ENCODE results near the gene SWSAP1. TPM values are rescaled to one million over a fixed set of nuclear protein-coding genes. Genes with fewer than 3 reads are reported as not detected.
A peak's percentile ranks its signal among the peaks of the same experiment; 100 is the strongest.
"Not testable (repeated sequence)": the region's sequence is repeated elsewhere in the genome, so short reads cannot be mapped to it uniquely, and the experiment has no call there.

The SWSAP1 gene
- total and polyA plus RNA-seq, 3 experiments from 2014 or later: 2.1 to 7.0 (median 2.2) TPM

DNA sequence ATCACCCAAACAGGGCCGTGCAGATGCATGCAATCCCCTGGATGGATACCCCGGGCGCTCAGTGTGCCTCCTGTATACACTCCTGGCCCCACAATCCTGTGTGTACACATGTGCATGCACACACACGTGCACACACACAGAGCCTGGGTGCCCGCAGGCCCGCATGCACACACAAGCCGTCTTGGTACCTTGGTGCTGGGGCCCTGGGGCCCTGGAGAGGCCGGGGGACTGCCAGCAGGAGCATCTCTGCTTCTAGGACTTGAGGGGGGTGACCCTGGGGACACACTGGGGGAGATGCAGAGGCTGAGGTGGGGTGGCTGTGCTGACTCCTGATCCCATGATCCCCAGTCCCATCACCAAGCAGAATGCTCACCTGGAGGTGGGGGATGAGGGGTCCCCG lies 25.2 kb downstream of the SWSAP1 start:
- Mint-ChIP-seq H3K9me3 (no peaks in the 10 kb centered on the region), H3K27ac (no peak overlapping the region), H3K36me3 (peaks cover 0 to 4% (median 2%) of the 10 kb centered on the region in 3 donors), H3K4me1 (no peaks in the 10 kb centered on the region), H3K27me3 (peaks cover 9 to 21% of the 10 kb centered on the region in 2 donors), H3K4me3 (no peak overlapping the region)
- H3K4me1 ChIP-seq (ENCODE audit: insufficient read depth, low read length): no peaks in the 10 kb centered on the region
- DNase-seq: no peak
- CTCF ChIA-PET: no interaction called here
- no peak overlapping the region for H3K27ac ChIP-seq (ENCODE audit: low read depth, low read length)
- H3K27me3 ChIP-seq (ENCODE audit: insufficient read depth, low read length, poor library complexity, severe bottlenecking): no peaks in the 10 kb centered on the region
- H3K36me3 ChIP-seq (ENCODE audit: insufficient read depth, low read length): no peaks in the 10 kb centered on the region
- H3K9me3 ChIP-seq (ENCODE audit: low read length): no peaks in the 10 kb centered on the region
- POLR2A ChIA-PET: no interaction called here
- H3K4me3 ChIP-seq (ENCODE audit: low read length): no peak overlapping the region

- Histone ChIP-seq H3K27ac (ENCODE audit: low read depth, low read length) (no peak overlapping the region), H3K27me3 (ENCODE audit: insufficient read depth, low read length, poor library complexity, severe bottlenecking) (no peaks in the 10 kb centered on the region), H3K36me3 (ENCODE audit: insufficient read depth, low read length) (no peaks in the 10 kb centered on the region), H3K4me1 (ENCODE audit: insufficient read depth, low read length) (no peaks in the 10 kb centered on the region), H3K9me3 (ENCODE audit: low read length) (no peaks in the 10 kb centered on the region), H3K4me3 (ENCODE audit: low read length) (no peak overlapping the region)
- Mint-ChIP-seq H3K9me3 (no peaks in the 10 kb centered on the region), H3K36me3 (peaks cover 0 to 2% (median 0%) of the 10 kb centered on the region in 3 donors), H3K4me1 (no peaks in the 10 kb centered on the region), H3K27ac (no peak overlapping the region), H3K27me3 (peaks cover 9 to 15% of the 10 kb centered on the region in 2 donors), H3K4me3 (no peak overlapping the region)
- POLR2A ChIA-PET: no interaction called here
- no peak for DNase-seq
- CTCF ChIA-PET: interaction anchor here (1.6 kb wide), 1 partner anchor 17 kb away, joined by 6 read pairs; the partner anchor contains the start of gene EPOR
Observed at GRCh38 chr19:11400798-11401197, 26.3 kb downstream of the SWSAP1 start.

DNA sequence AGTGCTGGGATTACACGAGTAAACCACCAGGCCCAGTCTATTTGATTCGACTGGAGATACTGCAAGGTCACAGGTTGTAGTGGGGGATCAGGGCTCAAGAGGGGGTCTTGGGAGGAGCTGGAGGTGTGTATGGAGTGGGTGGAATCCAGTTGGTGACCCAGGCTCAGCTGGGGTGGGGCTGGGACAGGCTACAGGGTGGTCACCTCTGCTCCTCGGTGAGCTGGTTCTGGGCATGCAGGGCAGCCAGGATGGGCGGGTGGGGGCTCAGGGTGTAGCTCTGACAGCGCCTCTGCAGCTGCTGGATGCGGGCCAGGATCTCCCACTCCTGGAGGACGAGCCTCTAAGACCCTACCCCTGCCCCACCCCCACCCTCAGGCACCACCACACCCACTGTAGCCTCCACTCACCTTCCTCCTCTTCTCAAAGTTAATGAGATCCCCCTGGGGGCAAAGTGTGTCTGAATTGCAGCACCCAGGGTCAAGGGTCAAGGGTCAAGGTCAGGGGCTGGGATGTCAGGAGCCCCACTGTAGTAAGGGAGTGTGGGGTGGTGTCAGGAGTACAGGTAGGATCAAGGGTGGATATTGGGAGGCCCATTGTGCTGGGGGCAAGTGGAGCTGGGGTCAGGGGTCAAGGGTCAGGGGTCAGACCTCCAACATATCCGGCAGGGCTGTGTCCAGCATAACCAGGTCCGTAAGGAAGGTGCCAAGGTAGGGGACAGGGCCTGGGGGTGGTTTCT lies 27.5 kb downstream of the SWSAP1 start:
- ChIA-PET CTCF (interaction anchor here (0.7 to 1.6 kb wide), 2 partner anchors 18 to 21 kb away, joined by 3 to 6 read pairs; partner anchors contain the start of gene EPOR), POLR2A (no interaction called here)
- Histone ChIP-seq H3K4me3 (ENCODE audit: low read length) (no peak overlapping the region), H3K36me3 (ENCODE audit: insufficient read depth, low read length) (no peaks in the 10 kb centered on the region), H3K27me3 (ENCODE audit: insufficient read depth, low read length, poor library complexity, severe bottlenecking) (peaks cover 5% of the 10 kb centered on the region), H3K27ac (ENCODE audit: low read depth, low read length) (no peak overlapping the region), H3K9me3 (ENCODE audit: low read length) (no peaks in the 10 kb centered on the region), H3K4me1 (ENCODE audit: insufficient read depth, low read length) (no peaks in the 10 kb centered on the region)
- no peak overlapping the region for H3K4me3 Mint-ChIP-seq
- H3K9me3 Mint-ChIP-seq: no peaks in the 10 kb centered on the region
- no peak overlapping the region for H3K27ac Mint-ChIP-seq
- peaks cover 0 to 2% (median 0%) of the 10 kb centered on the region in 3 donors for H3K36me3 Mint-ChIP-seq
- H3K27me3 Mint-ChIP-seq: peaks cover 1 to 13% of the 10 kb centered on the region in 2 donors
- no peak for DNase-seq
- no peaks in the 10 kb centered on the region for H3K4me1 Mint-ChIP-seq

DNA sequence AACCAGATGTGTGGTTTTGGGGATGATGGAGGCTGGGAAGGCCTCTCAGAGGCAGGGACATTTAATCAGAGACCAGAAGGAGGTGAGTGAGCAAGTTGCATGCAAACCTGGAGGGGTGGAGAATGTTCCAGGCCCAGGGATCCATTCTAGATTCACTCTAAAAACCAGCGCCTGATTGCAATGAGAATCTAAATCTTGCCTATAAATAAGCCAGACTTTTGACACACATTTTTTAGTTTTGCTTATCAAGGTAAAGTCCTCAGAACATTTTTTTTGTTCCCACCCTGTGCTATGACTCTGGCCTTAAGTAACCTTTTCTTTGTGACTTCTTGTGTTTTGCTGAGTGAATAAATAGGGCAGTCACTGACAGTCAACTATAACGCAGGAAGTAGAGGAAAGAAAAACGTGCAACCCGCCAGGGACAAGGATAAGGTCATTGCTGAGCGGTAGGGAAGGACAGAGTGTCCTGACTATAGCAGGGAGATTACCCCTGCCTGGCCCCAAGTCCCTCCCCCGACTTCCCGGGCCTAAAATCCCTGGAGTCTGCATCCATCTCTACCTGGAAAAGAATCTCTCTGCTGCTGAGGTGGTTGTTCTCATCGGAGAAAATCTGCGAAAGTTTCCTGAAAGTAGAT lies 30.2 kb downstream of the SWSAP1 start:
- H3K36me3 ChIP-seq (ENCODE audit: insufficient read depth, low read length): no peaks in the 10 kb centered on the region
- no peak overlapping the region for H3K4me3 Mint-ChIP-seq
- no peaks in the 10 kb centered on the region for H3K4me1 ChIP-seq (ENCODE audit: insufficient read depth, low read length)
- peak overlapping the region in 1 of 8 donors; percentile 47 for H3K27ac Mint-ChIP-seq
- peaks cover 8% of the 10 kb centered on the region for H3K27me3 ChIP-seq (ENCODE audit: insufficient read depth, low read length, poor library complexity, severe bottlenecking)
- peaks cover 2 to 18% of the 10 kb centered on the region in 2 donors for H3K27me3 Mint-ChIP-seq
- H3K4me3 ChIP-seq (ENCODE audit: low read length): no peak overlapping the region
- no peaks in the 10 kb centered on the region for H3K4me1 Mint-ChIP-seq
- H3K9me3 Mint-ChIP-seq: no peaks in the 10 kb centered on the region
- peaks cover 0 to 2% (median 0%) of the 10 kb centered on the region in 3 donors for H3K36me3 Mint-ChIP-seq
- CTCF ChIA-PET: no interaction called here
- no peaks in the 10 kb centered on the region for H3K9me3 ChIP-seq (ENCODE audit: low read length)
- POLR2A ChIA-PET: no interaction called here
- DNase-seq: no peak
- H3K27ac ChIP-seq (ENCODE audit: low read depth, low read length): no peak overlapping the region

- Histone ChIP-seq H3K4me3 (ENCODE audit: low read length) (no peak overlapping the region), H3K9me3 (ENCODE audit: low read length) (no peaks in the 10 kb centered on the region), H3K36me3 (ENCODE audit: insufficient read depth, low read length) (no peaks in the 10 kb centered on the region), H3K27me3 (ENCODE audit: insufficient read depth, low read length, poor library complexity, severe bottlenecking) (peaks cover 8% of the 10 kb centered on the region), H3K27ac (ENCODE audit: low read depth, low read length) (no peak overlapping the region), H3K4me1 (ENCODE audit: insufficient read depth, low read length) (no peaks in the 10 kb centered on the region)
- no peak for DNase-seq
- Mint-ChIP-seq H3K4me3 (no peak overlapping the region), H3K4me1 (no peaks in the 10 kb centered on the region), H3K27ac (no peak overlapping the region), H3K36me3 (no peaks in the 10 kb centered on the region), H3K27me3 (peaks cover 3 to 16% of the 10 kb centered on the region in 2 donors), H3K9me3 (no peaks in the 10 kb centered on the region)
- POLR2A ChIA-PET: interaction anchor here (0.6 kb wide), 1 partner anchor 15 kb away, joined by 4 read pairs; no protein-coding TSS in a partner anchor
- CTCF ChIA-PET: interaction anchor here (1.2 to 4.8 kb wide), 2 partner anchors 12 to 24 kb away, joined by 3 to 21 read pairs; partner anchors contain the start of gene EPOR
Observed at GRCh38 chr19:11405846-11406643, 31.6 kb downstream of the SWSAP1 start.

GRCh38 chr19:11406703-11407236 lies 32.3 kb downstream of the SWSAP1 start:
- H3K4me1 Mint-ChIP-seq; H3K4me1 ChIP-seq (ENCODE audit: insufficient read depth, low read length); H3K27ac Mint-ChIP-seq; H3K4me3 Mint-ChIP-seq; H3K36me3 ChIP-seq (ENCODE audit: insufficient read depth, low read length); H3K9me3 ChIP-seq (ENCODE audit: low read length); H3K27ac ChIP-seq (ENCODE audit: low read depth, low read length); DNase-seq; POLR2A ChIA-PET; H3K36me3 Mint-ChIP-seq; H3K27me3 ChIP-seq (ENCODE audit: insufficient read depth, low read length, poor library complexity, severe bottlenecking); H3K9me3 Mint-ChIP-seq; H3K4me3 ChIP-seq (ENCODE audit: low read length): not testable (repeated sequence)
- CTCF ChIA-PET: interaction anchor here (1.2 to 4.8 kb wide), 2 partner anchors 11 to 24 kb away, joined by 3 to 21 read pairs; partner anchors contain the start of gene EPOR
- H3K27me3 Mint-ChIP-seq: peaks cover 3 to 19% of the 10 kb centered on the region in 2 donors

GRCh38 chr19:11408591-11408990 lies 34.1 kb downstream of the SWSAP1 start:
- no peak overlapping the region for H3K4me3 Mint-ChIP-seq
- no peak overlapping the region for H3K27ac Mint-ChIP-seq
- no peak overlapping the region for H3K4me3 ChIP-seq (ENCODE audit: low read length)
- CTCF ChIA-PET: interaction anchor here (4.8 kb wide), 1 partner anchor 26 kb away, joined by 21 read pairs; the partner anchor contains the start of gene EPOR
- no peaks in the 10 kb centered on the region for H3K36me3 ChIP-seq (ENCODE audit: insufficient read depth, low read length)
- H3K36me3 Mint-ChIP-seq: no peaks in the 10 kb centered on the region
- H3K27ac ChIP-seq (ENCODE audit: low read depth, low read length): no peak overlapping the region
- peaks cover 3 to 23% of the 10 kb centered on the region in 2 donors for H3K27me3 Mint-ChIP-seq
- POLR2A ChIA-PET: no interaction called here
- no peak for DNase-seq
- H3K9me3 Mint-ChIP-seq: no peaks in the 10 kb centered on the region
- peaks cover 8% of the 10 kb centered on the region for H3K27me3 ChIP-seq (ENCODE audit: insufficient read depth, low read length, poor library complexity, severe bottlenecking)
- H3K9me3 ChIP-seq (ENCODE audit: low read length): no peaks in the 10 kb centered on the region
- no peaks in the 10 kb centered on the region for H3K4me1 ChIP-seq (ENCODE audit: insufficient read depth, low read length)
- no peaks in the 10 kb centered on the region for H3K4me1 Mint-ChIP-seq

Data from CD8-positive, alpha-beta memory T cell (primary cell).